ENCODE results near the gene FNDC5.

Gene FNDC5

DNA sequence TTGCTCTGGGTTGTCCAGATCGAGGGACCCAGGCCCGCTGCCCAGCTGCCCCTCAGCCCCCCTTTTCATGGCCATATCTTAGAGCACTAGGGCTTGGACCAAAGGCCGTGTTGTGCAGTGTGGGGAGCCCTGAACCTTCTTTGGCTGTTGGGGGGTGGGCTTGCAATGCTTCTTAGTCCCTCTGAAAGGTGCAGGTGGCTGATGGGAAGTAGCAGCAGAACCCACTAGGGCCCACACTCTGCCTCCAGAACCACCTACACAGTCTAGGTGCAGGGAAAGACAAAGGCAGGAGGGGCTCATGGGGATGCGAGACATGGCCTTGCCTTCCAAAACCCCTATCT, 13.3 kb upstream of the FNDC5 start:
- DNase-seq (ENCODE audit: low read depth): no peak

DNA sequence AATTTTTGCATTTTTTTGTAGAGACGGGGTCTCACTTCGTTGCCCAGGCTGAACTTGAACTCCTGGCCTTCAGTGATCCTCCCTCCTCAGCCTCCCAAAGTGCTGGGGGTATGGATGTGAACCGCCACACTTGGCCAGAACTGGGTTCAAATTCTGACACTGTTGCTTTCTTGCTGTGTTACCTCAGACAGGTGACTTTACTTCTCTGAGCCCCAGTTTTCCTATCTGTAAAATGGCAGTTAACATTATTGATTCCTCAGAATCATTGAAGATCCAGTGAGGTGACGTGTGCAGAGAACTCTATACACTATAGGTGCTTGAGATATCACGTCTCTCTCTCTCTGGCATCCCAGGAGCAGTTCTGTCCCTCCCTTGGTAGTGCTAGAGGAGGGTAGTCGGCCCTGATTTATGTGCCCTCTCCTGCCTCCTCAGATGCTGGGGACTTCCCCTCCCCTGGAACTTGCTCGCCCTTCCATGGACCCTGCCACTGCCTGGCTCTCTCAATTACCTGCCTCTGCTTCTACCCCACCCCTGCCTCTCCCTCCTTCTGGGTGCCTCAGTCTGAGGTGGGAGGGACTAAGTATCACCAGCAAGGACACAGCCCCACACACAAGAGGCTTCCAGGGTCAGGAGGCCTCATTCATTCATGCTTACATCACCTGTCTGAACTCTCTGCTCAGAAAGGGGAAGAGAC, 12.8 kb upstream of the FNDC5 start:
- DNase-seq (ENCODE audit: low read depth): no peak

DNA sequence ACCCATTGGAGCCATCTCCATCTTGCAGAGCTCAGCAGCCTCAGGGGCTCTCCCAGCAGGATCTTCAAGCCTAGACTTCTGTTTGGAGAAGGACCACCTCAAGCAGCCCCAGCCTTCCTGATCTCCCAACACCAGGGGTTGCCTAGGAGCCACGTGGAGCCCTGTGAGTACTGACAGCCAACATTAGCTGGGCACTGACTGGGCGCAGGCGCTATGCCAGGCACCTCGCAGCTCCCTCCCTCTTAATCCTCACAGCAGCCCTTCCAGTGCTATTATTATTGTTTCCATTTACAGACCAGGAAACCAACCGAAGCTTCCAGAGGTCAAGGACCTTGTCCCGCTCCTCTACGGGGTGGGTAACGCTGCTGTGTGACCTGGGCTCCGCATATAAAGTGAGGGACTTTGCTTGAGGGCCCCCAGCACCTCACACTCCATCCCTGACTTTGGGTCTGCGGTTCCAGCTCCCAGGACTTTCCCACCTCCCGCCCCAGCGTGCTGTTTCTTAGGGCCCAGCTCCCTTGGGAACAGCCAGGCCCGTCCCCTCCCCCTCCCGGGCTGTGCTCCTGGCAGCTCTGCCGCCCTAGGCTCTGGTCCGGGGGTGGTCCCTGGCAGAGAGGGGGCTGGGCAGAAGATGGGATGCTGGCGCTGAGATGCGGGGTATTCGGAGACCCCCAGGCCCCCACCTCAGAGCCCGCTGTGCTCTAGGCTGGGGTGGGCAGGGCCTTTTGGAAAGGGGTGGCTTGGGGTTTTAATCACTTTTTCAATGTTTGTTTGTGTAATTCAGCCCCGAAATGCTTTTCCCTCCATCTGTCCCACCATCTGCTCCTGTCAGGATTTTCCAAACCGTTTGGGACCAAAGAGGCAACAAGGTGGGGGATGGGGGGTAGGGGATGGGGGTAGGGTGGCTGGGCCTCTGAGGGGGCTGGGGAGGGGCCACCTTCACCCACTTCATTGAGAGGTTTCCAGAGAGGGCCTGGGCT, 11.4 kb upstream of the FNDC5 start:
- DNase-seq (ENCODE audit: low read depth): no peak

DNA sequence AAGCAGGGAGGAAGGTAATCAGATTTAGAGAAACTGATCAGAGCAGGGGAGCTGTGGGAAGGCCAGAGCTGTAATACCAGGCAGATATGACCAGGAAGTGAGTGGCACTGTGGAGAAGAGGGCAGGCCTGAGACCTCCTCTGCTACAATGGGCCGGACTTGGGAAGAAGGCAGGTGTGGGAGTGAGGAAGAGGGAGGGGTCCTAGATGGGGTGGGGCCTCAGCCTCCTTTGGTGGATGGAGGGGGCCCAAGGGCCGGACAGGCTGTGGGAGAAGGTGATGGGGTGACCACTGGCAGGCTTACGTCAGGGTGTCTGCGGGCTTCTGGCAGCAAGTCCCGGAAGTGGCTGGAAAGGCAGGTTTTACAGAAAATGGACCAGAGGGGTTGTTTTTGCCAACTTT, 10.6 kb upstream of the FNDC5 start:
- no peak for DNase-seq (ENCODE audit: low read depth)

DNA sequence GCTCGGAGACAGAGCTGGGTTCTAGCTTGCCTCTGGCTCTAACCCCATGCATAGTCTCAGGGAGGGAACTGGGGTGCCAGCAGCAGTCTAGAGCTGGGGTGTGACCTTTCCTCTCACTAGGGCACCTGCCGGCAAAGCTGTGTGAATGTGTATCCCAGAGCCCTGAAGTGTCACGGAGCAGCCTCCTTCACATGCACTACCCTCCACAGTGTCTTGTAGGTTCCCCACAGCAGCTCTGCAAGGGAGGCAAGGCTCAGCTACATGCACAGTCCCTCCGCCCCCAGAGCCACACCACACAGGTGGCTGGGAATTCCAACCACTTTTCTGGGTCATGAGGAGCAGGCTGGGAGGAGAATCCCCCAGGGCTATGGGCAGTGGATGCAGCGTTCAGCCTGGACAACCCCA, 7.9 kb upstream of the FNDC5 start:
- DNase-seq (ENCODE audit: low read depth): no peak

DNA sequence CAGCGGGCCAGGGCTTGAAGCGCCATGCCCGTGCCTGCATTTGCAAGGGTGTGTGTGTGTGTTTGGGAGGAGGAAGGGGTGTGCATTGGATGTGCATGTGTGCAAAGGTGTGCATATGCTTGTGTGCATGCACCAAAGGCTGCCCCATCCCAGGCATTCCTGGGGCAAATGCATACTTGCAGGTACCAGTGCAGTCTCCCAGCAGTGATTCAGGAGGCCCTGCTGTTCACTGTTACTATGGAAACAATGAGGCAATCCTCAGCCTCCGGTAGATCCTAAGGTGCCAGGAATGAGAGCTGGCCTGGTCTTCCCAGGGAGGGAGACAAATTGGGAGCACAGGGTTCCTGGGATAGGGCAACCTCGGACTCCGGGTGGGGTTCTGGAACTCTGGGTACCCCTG, 7.5 kb upstream of the FNDC5 start:
- peak; percentile 36 for DNase-seq (ENCODE audit: low read depth)

DNA sequence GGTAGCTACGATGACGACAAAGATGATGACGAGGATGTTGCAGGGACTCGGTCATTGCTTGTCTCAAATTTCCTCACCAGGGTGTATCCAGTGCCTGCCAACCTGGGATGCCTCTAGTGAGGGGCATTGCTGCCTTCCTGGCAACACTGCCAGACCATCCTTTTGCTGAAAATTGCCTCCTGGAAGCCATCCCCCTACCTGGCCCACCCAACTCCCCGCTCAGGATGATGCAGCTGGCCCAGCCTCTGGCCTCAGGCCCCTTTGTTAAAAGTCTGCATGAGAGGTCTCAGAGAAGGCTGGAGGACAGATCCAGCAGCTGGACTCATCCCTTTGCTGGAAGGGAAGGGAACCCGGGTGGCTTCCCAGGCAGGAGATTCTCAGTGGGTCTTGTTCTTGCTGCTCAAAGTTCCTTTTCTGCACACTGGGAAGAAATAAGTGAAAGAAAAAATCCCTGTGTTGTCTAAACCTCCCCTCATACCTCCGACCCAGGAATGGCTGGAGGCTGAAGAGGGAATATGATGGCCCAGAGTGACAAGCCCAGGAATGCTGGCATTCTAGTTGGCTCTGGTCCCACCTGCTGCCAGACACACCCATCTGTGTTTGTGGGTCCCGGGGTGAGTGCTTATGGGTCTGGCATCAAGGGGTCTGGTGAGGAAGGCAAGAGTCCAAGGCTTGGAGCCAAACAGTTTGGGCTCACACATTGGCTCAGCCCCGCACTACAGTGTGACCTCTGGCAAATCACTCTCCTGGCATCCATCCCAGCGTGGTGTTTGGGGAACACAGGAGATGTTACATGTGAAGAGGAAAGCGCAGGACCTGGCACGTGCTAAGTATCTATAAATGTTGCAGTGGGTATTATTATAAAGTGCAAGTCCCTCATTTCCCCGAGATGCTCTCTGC, 6.7 kb upstream of the FNDC5 start:
- DNase-seq (ENCODE audit: low read depth): no peak

DNA sequence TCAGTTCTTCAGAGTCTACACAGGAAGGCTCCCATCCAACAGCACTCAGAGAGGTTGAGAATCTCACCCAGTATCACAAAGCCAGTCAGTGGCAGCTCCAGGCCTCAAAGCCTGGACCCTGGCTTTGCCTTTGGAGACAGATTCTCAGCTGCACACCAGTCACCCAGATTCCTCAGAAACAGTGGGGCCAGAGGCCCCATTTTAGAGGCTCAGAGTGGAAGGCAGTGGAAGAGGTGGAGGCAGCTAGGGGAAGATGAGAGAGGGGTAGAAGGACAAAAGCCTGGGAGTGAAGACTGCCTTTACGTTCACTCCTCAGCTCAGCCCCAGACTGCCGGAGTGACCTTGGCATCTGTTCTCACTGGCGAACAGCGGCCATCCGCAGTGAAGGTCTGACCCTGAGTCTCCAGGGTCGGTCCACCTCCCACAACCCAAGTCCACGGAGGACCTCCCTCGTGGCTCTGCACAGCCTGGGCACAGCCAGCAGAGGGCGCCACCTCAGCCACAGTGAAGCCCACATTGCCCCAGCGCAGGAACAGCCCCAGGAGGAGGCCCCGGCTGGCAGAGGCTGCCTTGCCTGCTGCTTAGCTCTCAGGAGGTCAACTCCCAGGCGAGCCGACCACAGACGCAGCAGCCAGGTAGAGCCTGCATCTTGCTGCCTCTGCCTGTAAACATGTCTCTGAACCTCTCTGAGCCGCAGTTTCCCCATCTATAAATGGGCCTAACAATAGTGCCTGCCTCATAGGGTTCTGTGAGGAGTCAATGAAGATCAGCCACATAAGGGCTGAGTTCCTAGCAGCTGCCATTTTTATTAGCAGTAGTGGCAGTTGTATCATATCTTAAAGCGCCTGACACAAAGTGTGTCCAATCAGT, 5.9 kb upstream of the FNDC5 start:
- DNase-seq (ENCODE audit: low read depth): peak; percentile 52

DNA sequence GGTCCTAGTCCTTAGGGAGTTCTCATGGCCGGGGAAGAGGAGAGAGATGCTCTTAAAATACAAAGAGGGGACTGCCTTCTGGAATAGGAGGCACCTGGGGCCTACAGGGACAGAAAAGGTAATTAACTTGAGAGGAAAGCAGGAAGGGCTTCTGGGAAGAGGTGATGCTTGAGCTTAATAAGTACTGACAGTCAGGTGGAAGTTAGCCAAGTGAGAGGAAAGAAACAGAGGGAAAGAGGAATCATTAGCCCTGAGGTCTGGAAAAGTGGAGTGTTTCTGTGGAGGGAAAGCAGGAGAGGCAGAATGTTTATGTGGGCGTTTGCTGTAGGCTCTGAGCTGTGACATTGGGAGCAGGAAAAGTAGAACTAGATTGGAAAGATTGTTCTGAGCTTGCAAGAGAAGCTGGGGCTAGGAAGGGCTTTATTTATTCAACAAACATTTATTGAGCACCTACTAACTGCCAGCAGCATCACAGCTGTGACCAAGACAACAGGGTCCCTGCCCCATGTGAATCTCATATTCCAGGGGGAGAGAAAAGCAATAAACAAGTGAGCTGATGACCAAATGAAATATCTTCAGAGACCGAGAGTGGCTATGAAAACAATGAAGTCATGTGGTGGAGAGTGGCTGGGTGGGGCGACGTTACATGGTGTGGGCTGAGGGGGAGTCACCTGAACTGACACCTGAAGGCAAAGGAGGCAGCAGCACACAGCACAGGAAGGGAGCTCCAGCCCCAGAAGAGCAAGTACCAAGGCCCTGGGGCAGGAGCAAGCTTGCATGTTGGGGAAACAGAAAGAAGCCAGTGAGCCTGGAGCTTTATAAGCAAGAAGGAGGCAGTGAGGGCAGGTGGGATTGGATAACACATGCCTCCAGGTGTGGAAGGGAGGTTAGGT, 4.4 kb upstream of the FNDC5 start:
- no peak for DNase-seq (ENCODE audit: low read depth)

DNA sequence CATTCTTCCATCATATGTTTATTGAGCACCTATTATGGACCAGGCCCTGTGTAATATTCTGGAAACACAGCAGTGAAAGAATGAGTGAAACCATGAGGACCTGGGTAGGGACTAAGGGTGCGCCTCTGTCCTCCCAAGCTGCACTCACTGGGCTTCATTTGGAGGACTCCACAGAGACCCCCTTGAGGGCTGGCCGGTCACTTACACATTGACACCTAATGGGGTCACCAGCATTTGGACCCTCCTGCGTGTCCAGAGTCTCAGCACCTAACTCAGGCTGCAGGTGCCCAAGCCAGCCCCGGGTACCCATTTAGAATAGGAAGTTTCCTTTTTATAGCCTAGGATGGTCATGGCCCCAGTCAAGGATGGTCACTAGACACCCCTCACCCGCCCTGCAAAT, 2.8 kb upstream of the FNDC5 start:
- DNase-seq (ENCODE audit: low read depth): no peak

DNA sequence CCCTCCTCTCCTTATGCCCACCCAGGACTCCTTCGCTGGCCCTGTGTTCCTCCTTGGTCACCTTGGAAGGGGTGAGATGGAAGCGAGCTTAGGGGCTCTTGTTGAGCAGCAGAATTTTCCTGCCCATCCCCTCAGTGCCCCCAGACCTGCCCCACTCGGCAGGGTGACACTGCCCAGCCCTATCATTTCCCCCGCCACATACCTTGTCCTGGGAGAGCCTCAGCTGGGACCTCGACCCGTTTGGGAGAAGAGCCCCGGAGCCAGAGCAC, 1.4 kb upstream of the FNDC5 start:
- DNase-seq (ENCODE audit: low read depth): no peak

DNA sequence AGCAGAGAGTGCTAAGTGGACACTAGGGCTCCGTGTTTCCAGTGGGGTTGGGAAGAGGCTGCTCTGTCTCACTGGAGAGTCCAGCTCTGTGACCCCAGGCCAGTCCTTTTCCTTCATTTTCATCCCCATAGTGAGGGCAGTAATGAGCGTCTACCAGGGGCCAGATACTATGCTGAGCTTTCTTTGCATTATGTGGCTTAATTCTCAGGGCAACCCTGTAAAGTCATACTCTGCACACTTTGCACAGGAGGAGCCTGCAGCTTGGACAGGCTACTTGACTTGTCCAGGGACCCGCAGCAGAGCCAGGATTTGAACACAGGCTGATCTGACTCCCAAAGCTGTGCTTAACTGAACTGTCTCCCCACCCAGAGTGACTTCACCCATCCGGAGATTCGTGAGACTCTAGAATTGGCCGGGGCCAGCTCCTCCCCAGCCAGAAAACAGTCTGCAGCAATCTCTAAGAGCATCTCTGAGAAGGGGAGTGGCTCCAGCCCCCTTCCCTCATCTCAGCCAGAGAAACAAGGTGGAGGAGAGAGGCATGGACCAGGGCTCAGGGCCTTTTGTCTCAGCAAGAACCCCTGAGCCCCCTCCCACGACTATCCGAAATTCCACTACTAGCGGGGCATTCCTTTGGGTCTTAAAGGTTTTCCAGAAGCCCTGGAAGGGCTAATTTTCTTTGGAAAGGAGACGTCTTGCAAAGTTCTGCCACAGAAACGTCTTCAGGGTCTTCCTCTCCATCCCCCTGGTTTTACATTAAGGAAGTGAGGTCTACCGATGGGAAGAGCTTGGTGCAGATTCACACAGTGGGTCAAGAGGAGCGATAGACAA, 866 bp upstream of the FNDC5 start:
- DNase-seq (ENCODE audit: low read depth): no peak

DNA sequence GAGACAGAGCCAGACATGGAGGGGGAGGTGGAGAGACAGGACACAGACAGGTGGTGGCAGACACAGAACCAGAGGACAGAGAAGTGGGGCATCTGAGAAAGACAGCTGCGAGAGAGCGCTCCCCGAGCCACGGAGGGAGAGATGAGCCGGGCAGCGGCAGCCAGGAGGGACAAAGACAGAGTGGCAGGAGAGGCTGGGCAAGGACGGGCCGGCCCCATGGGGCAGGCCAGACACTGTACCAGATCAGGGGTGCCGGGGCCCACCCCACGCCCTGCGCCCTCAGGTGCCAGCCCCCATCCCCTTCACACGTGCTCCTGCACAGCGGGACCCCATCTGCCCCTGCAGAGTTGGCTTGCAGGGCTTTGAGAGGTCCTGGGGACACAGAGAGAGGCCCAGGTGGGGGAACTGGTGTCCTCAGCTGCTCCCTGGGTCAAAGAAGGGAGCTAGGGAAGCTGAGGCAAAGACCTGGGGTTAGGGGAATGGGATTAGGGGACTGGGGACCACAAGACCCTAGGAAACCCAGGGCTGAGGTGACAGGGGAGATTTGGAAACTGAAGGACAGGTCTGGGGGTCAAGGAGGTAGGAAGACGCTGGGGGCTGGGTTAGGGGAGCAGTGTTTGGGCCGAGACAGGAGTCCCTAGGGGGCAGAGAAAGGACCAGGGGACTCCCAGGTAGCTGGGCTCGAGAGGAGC, 643 bp downstream of the FNDC5 start:
- DNase-seq (ENCODE audit: low read depth): no peak

DNA sequence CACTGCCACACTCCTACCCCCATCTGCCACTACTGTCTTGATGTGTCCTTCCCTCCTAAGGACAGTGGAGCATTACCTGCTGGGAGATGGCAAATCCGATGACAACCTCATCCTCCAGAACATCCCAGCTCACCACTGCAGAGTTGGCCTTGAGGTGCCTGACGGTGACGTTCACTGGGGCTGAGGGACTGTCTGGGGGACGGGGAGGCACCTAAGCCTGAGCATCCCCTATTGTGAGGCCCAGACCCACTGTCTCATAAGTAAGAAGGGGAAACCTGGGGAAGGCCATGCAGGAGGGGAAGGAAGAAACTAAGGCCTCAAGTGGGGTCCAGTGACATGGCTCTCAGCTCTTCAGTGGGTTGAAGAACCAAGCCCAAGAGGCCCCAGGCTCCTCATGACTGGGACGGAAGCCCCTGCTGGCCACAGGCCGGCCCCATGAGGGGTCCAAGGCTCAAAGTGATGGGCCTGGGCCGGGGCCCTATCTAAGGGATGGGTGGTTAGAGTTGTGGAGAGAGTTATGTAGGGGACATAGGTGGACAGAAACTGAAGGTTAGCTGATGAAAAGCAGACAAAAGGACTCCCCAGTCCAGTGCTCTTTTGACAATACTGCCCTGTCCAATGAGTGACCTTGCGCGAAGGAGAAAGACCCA, 1.8 kb downstream of the FNDC5 start:
- DNase-seq (ENCODE audit: low read depth): no peak

DNA sequence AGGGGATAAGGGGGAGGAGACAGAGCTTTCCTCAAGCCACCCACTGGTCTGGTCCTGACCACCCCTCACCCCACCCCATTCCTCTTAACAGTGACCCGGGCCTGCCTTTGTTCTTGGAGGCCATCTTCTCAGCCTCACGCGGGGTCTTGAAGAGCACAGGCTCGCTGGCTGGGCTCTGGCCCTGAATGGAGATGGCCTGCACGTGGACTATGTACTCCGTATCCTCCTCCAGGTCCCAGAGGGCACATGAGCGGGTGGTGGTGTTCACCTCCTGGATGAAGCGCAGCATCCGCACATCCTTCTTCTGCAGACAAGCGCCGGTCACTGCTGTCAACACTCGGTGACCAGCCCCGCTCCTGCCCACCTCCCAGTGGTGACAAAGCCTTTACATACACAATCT, 2.6 kb downstream of the FNDC5 start:
- DNase-seq (ENCODE audit: low read depth): no peak

DNA sequence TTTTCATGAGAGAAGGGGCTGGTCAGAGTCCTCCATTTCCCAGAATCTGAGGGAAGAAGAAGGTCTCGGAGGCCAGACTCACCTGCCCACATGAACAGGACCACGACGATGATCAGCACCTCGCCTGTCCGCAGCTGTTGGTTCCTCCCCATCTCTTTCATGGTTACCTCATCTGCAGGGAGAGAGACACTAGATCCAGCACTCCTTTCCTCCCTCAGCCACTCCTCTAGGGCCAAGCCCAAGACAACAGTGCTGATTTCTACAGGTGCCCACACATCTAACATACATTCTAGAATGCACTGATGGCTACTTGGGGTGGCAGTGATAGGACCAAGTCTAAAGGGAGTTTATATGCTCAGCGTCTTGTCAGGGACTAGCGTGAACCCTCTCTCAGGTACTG, 3.0 kb downstream of the FNDC5 start:
- no peak for DNase-seq (ENCODE audit: low read depth)

DNA sequence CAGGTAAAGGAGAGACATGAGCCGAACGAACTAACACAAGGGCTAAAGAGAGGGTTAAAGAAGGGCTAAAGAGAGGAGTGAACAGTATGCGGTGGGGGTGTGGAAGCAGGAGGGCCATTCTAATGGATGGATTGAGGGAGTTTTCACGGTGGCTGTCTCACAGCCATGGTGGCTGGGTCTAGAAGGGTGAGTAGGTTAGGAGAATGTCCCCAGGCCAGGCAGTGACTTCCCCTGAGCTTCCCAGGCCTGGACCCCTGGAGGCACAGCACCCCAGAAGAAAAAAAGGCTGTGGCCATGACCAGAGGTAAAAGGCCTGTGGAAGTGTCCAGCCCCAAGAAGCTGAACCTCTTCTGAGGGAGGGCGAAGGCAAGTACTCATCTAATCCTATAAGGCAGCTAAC, 3.6 kb downstream of the FNDC5 start:
- DNase-seq (ENCODE audit: low read depth): no peak

DNA sequence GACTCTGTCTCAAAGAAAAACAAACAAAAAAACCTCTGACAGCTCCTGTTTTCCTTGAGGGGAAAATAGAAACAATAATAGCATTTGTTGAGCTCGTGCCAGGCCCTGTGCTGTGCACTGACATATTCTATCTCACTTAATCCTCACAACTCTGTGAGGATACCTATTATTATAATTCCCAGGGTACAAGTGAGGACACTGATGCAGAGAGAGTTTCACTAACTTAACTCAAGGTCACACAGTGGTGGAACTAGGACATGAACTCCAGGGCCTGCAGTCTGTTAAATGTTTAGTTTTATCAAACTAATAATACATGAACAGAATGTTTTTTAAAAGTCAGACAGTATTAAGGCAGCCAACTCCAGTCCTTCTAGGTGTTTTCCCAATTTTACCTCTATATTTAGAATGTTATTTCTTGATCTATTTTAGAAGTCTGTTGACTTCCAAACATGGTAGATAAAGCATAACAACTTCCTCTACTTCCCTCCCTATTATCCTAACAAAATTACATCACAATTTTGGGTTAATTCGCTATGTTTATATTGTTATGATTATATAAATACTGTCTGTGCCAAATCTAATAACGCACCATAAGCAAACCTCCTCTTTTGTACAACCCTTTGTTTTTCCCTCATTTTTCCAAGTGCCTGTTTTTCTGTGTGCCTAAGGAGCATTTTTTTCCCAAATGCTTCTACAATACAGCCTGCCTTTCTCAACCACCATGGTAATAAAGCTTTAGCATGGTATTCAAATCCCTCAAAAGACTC, 4.9 kb downstream of the FNDC5 start:
- no peak for DNase-seq (ENCODE audit: low read depth)
